ENCODE data around the gene DGKH.

DGKH gene

DNA sequence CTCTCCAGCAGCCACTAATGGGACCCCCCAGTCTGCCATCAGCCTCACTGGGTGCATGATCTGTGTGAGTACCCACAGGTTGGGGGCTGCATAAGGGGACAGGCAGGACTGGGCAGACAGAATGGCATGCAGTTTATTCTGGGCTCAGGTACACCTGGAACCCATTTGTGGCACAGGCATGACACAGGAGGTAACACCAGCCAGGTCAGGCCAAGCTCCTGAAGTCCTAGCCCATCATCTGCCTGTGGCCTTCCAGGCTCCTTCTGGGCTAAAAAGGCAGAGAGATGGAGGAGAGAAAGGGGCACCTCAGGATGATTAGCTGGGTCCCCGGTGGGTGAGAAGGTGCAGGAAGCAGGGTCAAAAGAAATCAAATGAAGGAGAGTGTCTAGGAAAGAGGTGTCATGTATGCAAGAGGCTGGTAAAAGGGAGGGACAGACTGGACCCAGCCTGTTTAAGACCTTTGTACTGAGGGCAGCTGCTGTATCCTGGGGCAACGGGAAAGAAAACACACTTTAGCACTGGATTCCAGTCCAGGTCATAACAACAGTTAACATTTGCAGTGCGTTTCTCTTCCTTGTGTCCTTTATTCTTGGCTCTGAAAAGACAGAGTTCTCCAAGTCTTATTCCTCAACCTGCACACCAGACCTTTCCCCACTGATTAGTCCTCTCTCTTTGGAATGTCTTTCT, 20.2 kb upstream of the DGKH start:
- no peak for TF ChIP-seq ZFX (IDR thresholded peaks at IDR 0.05; ENCODE audit: borderline replicate concordance)
- TF ChIP-seq, protein P1, sequence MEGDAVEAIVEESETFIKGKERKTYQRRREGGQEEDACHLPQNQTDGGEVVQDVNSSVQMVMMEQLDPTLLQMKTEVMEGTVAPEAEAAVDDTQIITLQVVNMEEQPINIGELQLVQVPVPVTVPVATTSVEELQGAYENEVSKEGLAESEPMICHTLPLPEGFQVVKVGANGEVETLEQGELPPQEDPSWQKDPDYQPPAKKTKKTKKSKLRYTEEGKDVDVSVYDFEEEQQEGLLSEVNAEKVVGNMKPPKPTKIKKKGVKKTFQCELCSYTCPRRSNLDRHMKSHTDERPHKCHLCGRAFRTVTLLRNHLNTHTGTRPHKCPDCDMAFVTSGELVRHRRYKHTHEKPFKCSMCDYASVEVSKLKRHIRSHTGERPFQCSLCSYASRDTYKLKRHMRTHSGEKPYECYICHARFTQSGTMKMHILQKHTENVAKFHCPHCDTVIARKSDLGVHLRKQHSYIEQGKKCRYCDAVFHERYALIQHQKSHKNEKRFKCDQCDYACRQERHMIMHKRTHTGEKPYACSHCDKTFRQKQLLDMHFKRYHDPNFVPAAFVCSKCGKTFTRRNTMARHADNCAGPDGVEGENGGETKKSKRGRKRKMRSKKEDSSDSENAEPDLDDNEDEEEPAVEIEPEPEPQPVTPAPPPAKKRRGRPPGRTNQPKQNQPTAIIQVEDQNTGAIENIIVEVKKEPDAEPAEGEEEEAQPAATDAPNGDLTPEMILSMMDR (IDR thresholded peaks at IDR 0.05) = no peak

DNA sequence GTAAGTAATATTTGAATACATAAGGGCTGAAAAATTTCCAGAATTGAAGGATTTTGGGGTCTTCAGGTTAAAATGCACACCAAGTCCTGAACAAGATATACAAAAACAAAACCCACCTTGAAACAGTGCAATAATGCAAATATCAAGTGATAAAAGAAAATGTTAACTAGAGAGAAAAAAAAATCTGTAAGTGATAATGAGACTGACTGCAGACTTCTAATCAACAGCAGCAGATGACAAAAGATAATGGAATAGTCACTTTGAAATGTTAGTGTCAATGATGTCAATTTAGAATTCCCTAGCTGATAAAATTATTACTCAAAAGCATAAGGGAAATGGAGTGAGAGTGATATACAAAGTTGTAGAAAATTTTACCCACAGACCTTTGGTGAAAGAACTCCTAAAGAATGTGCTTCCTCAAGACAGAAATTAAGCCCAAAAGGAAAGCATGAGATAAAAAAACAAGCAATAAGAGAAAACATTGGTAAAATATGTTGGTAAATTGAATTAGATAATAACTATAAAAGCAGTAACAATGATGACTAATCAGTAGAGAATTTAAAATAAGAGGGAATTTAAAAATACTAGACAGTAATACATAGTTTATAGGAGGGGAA, 12.4 kb upstream of the DGKH start:
- TF ChIP-seq, protein P1 (IDR thresholded peaks at IDR 0.05) = no peak
- TF ChIP-seq ZFX (IDR thresholded peaks at IDR 0.05; ENCODE audit: borderline replicate concordance) = no peak
- H3K27ac ChIP-seq = no peak overlapping the region

More for the DNA sequence above, 20.2 kb upstream of the DGKH start:
- H3K27ac ChIP-seq = no peak overlapping the region

DNA sequence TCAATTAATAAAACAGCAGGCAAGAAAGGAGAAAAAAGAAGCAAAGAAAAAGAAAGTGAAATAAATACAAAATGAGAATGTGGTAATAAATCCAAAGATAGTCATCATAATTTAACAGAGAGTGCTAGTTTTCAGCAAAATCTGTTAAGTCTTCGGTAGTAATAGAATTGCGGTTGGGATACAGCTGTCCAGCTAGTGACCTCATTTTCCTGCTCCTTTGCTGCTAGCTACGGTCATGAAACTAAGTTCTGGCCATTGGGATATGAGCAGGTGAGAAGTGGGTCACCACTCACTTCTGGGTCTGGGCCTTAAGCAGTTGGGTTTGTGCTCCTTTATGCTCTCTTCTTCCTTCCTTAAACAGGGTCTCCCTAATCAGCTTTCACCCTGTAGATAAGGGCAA, 11.7 kb upstream of the DGKH start:
- TF ChIP-seq, protein P1 (IDR thresholded peaks at IDR 0.05) = no peak
- TF ChIP-seq ZFX (IDR thresholded peaks at IDR 0.05; ENCODE audit: borderline replicate concordance) = no peak
- no peak overlapping the region for H3K27ac ChIP-seq

DNA sequence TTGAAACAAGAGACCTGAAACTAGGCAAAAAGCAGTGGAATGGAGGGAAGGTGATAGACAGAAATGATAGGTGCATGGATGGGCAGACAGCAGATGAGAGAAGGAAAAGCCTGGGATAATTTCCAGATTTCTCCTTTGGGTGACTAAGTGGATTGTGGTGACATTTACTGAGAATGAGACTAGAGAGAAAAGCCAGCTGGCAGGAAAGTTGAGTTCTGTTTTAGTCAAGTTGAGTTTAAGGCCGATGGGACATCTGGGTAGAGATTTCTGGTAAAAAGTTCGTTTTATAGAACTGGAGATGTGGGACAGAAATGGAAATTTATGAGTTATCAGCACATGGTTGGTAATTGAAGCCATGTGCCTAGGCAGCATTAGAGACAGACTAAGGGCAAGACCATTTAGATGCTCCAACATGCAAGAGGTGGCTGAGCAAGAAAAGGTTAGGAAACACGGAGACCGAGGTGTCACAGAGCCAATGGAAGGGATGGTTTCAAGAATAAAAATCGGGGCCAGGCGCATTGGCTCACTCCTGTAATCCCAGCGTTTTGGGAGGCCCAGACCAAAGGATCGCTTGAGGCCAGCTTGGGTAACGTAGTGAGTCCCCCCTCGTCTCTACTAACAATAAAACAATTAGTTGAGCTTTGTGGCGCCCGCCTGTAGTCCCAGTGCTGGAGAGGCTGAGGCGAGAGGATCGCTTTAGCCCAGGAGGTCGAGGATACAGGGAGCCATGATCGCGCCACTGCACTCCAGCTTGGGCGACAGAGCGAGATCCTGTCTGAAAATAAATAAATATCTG, 9.6 kb upstream of the DGKH start:
- no peak overlapping the region for H3K27ac ChIP-seq
- TF ChIP-seq, protein P1 (IDR thresholded peaks at IDR 0.05) = no peak
- TF ChIP-seq ZFX (IDR thresholded peaks at IDR 0.05; ENCODE audit: borderline replicate concordance) = no peak

DNA sequence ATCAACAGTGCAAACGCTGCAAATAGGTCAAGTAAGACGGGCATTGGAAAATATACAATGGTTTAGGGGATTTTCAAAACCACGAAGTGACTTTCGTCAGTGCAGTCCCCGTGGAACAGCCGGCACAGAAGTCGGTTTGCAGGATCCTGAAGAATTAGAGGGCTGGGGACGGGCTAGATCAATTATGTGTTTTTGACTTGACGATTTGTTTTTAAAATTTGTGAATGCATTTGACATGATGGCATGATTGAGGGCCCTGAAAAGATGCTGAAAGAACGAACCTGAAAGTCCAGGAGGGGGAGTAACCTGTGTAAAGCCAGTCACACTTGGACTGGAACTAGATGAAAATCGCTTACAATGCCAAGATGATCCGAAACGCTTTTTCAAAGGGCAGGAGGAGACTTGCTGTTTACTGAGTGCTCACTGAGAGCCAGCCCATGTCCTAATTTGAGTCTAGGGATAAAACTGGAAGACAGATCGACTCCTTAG, 8.9 kb upstream of the DGKH start:
- TF ChIP-seq, protein P1 (IDR thresholded peaks at IDR 0.05) = no peak; the same call in 1 of the 2 replicates
- no peak for TF ChIP-seq ZFX (IDR thresholded peaks at IDR 0.05; ENCODE audit: borderline replicate concordance)
- peak overlapping the region; percentile 90 for H3K27ac ChIP-seq

DNA sequence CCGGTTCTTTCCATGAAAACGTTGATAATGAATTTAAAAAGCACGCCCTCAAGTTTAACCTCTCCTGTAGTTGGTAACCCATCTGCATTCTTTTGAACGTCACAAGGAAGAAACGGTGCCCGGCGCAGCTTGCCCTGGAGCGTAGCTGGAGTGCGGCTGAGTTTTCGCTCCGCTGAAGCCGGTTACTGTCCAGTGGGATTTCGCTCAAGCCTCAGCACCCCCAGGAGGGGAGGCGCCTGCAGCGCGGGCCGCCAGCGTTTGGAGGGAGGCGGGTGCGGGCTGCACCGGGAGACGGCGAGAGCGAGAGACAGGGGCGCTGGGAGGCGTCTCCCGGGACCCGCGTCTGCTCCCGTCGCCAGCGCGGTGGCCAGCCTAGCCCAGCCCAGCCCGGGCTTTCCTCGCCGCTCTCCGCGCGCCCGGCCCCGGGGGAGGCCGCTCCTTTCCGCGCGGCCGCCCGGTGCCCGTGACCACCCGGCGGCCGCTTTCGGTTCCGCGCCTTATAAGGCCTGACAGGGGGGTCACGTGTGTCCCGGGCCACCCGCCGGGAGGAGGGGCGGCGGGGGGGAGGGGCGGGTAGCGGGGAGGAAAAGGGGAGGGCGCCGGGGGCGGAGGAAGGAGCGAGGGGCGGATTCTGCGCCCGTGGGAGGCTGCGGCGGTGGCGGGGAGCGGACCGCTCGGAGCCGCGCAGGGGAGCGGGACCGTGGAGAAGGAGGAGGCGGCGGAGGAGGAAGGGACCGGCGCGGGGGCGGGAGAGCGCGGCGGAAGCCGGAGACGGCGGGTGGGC, 8.3 kb upstream of the DGKH start:
- TF ChIP-seq, protein P1 (IDR thresholded peaks at IDR 0.05) = no peak
- no peak for TF ChIP-seq ZFX (IDR thresholded peaks at IDR 0.05; ENCODE audit: borderline replicate concordance)
- H3K27ac ChIP-seq = peak overlapping the region; percentile 90
